ENCODE measurements around the gene NFILZ. TPM values are rescaled to one million over a fixed set of nuclear protein-coding genes. Genes with fewer than 3 reads are reported as not detected.

The NFILZ gene
- total and polyA plus RNA-seq, 2 of the 8 experiments (the other 6 are each of a cell fraction or from before 2014, with no cell fraction given) = not detected

GRCh38 chr19:8663920-8664670, 33.7 kb downstream of the NFILZ start:
- Histone ChIP-seq H2BK120ac (replicated peaks; ENCODE audit: low read depth, low read length) (no peak overlapping the region), H4K91ac (replicated peaks; ENCODE audit: insufficient read length, low read length) (no peak overlapping the region), H2AK5ac (ENCODE audit: low read depth, low read length) (no peak overlapping the region), H4K8ac (ENCODE audit: extremely low read depth, insufficient read depth, low read length) (peak overlapping the region; percentile 59; the same call in 1 of the 2 replicates), H3K4me2 (ENCODE audit: insufficient read depth in 1 of 2, low read depth in 2 of 2, low read length in 2 of 2) (no peak overlapping the region), H3K4me3 (ENCODE audit: extremely low read depth in 1 of 4, insufficient read depth in 2 of 4, low read depth in 3 of 4, low read length in 4 of 4) (no peak overlapping the region), H3K18ac (ENCODE audit: extremely low read depth, low read length) (no peak overlapping the region), H3K4ac (replicated peaks; ENCODE audit: insufficient read length, low read depth, low read length) (no peak overlapping the region), H2BK15ac (ENCODE audit: low read length) (no peak overlapping the region), H3K79me2 (ENCODE audit: control insufficient read depth in 1 of 2, insufficient read depth in 2 of 2, low read length in 2 of 2) (no peaks in the 10 kb centered on the region), H3K36me3 (ENCODE audit: control insufficient read depth in 2 of 4, insufficient read depth in 4 of 4, low read length in 3 of 4) (no peaks in the 10 kb centered on the region), H2BK20ac (ENCODE audit: low read length) (no peak overlapping the region; the same call in 1 of the 2 replicates), H2BK5ac (ENCODE audit: low read depth, low read length) (no peak overlapping the region), H3K79me1 (ENCODE audit: low read depth, low read length) (no peaks in the 10 kb centered on the region), H3K9me3 (ENCODE audit: insufficient read depth in 2 of 2, low read depth in 1 of 2, low read length in 1 of 2) (no peaks in the 10 kb centered on the region), H3K4me1 (replicated peaks in 1 of 4; ENCODE audit: control insufficient read depth in 3 of 4, insufficient read depth in 4 of 4, low read length in 3 of 4) (peaks cover 0 to 4% (median 0%) of the 10 kb centered on the region in 4 experiments; a peak in 2 of 7 replicates), H3K9ac (replicated peaks in 1 of 4; ENCODE audit: extremely low read depth in 1 of 4, low read depth in 3 of 4, low read length in 3 of 4) (no peak overlapping the region), H2AFZ (ENCODE audit: low read length) (no peak overlapping the region), H4K5ac (ENCODE audit: insufficient read length, low read depth, low read length) (no peak overlapping the region), H3K23me2 (ENCODE audit: low read depth, low read length) (peaks cover 9% of the 10 kb centered on the region; the same call in 1 of the 2 replicates), H3K14ac (ENCODE audit: insufficient read length) (no peak overlapping the region), H3K56ac (replicated peaks; ENCODE audit: insufficient read length, low read depth, low read length) (no peak overlapping the region), H4K20me1 (replicated peaks in 1 of 2; ENCODE audit: control insufficient read depth in 1 of 2, insufficient read depth in 2 of 2, low read length in 2 of 2) (no peaks in the 10 kb centered on the region), H3K27ac (ENCODE audit: low read depth, low read length) (no peak overlapping the region), H2BK12ac (ENCODE audit: low read depth, low read length) (0 out of 2 replicates have a peak overlapping the region, but pooled peaks have one; percentile 35), H3K27me3 (replicated peaks in 1 of 4; ENCODE audit: control insufficient read depth in 3 of 4, extremely low read depth in 1 of 4, insufficient read depth in 3 of 4, low read length in 3 of 4) (no peaks in the 10 kb centered on the region), H3K23ac (ENCODE audit: insufficient read length) (no peak overlapping the region)
- DNase-seq (ENCODE audit: low read depth in 1 of 2, low spot score in 2 of 2) (no peak), FAIRE-seq (no peak)
- TF ChIP-seq KDM1A (IDR thresholded peaks at IDR 0.05; ENCODE audit: borderline replicate concordance, low read length) (peak; percentile 46; the same call in 1 of the 2 replicates), BRCA1 (IDR thresholded peaks at IDR 0.05; ENCODE audit: low read depth, low read length) (no peak)
- CTCF ChIA-PET (ENCODE audit: partially characterized antibody) = interaction anchor here (0.6 to 2.0 kb wide), 9 partner anchors 9 to 1762 kb away, joined by 3 to 7 read pairs (median 4); partner anchors contain the start of gene ACTL9
- 81% methylated on average over 14 of the region's 22 CpGs; no CpG with 5 or more reads in 1 of the 2 experiments for WGBS, 2 experiments (ENCODE audit: extremely low coverage in 1 of 2, insufficient coverage in 1 of 2, insufficient read length in 1 of 2, insufficient replicate concordance in 2 of 2, low coverage in 1 of 2, low lambda C conversion rate in 2 of 2, missing lambda C conversion rate in 1 of 2)
- POLR2A ChIA-PET (ENCODE audit: partially characterized antibody) = interaction anchor here (0.6 kb wide), 1 partner anchor 904 kb away, joined by 4 read pairs; no protein-coding TSS in a partner anchor

All from H1 (cell line).